Spleen (tissue), 11 donors: ENCODE results near the gene LMF1. TPM values are rescaled to one million over a fixed set of nuclear protein-coding genes. Genes with fewer than 3 reads are reported as not detected.

ENCODE experiments used
- DNase-seq: peaks from one replicate; pipeline ENCODE4 v3.0.0-alpha.2; 2020
- H3K27ac ChIP-seq, 8 donors: fragments of 200-600 bp; sonication (generic) in 7 of 8; 1 replicate in 4 of 8; 2 replicates in 4 of 8; pipeline versions ENCODE4 v1.5.0 to v1.8.0; 2016 to 2021; ENCODE audit warnings: inconsistent platforms in 4 of 8, mild to moderate bottlenecking in 4 of 8, moderate library complexity in 1 of 8
- H3K27me3 ChIP-seq, 7 donors: fragments of 200-600 bp; sonication (generic) in 6 of 7; replicated peaks in 1 of 7; 1 replicate in 4 of 7; 2 replicates in 3 of 7; pipeline versions ENCODE4 v1.5.0 to v1.8.0; 2016 to 2021; ENCODE audit warnings: inconsistent platforms in 3 of 7, mild to moderate bottlenecking in 1 of 7
- H3K36me3 ChIP-seq, 6 donors: fragments of 200-600 bp; sonication (generic) in 5 of 6; 1 replicate in 4 of 6; 2 replicates in 2 of 6; pipeline versions ENCODE4 v1.5.0 to v1.8.0; 2016 to 2021; ENCODE audit warnings: inconsistent platforms in 2 of 6
- H3K4me1 ChIP-seq, 6 donors: fragments of 200-600 bp; sonication (generic) in 5 of 6; 1 replicate in 3 of 6; 2 replicates in 3 of 6; pipeline versions ENCODE4 v1.5.0 to v1.8.0; 2016 to 2021; ENCODE audit warnings: inconsistent platforms in 3 of 6
- H3K4me3 ChIP-seq, 8 donors: fragments of 200-600 bp; sonication (generic) in 7 of 8; 1 replicate in 4 of 8; 2 replicates in 4 of 8; pipeline versions ENCODE4 v1.5.0 to v1.8.0; 2016 to 2021; ENCODE audit warnings: inconsistent platforms in 4 of 8, mild to moderate bottlenecking in 4 of 8, moderate library complexity in 2 of 8
- H3K9me3 ChIP-seq, 8 donors: fragments of 200-600 bp; sonication (generic) in 7 of 8; 1 replicate in 4 of 8; 2 replicates in 4 of 8; pipeline versions ENCODE4 v1.5.0 to v1.8.0; 2016 to 2021; ENCODE audit warnings: inconsistent platforms in 4 of 8
- CTCF ChIP-seq, 11 experiments: fragments of 200-600 bp in 7 of 11; fragments of 450-650 bp in 4 of 11; sonication (generic) in 4 of 11; IDR thresholded peaks in 8 of 11; conservative IDR thresholded peaks in 3 of 11; 1 replicate in 7 of 11; 2 replicates in 4 of 11; pipeline versions ENCODE4 v1.4.0 to v1.8.0; 2016 to 2021; ENCODE audit warnings: antibody characterized with exemption in 11 of 11, inconsistent platforms in 4 of 11, mild to moderate bottlenecking in 1 of 11
- POLR2A ChIP-seq, 3 donors: fragments of 450-650 bp; IDR thresholded peaks; one replicate each; pipeline ENCODE4 v1.5.1; 2017; ENCODE audit warnings: antibody characterized with exemption in 3 of 3, mild to moderate bottlenecking in 1 of 3
- POLR2AphosphoS5 ChIP-seq, 3 donors: sonication (generic); formaldehyde crosslinking; IDR thresholded peaks; one replicate each; pipeline ENCODE4 v1.5.1; 2017; ENCODE audit warnings: antibody characterized with exemption in 3 of 3
- WGBS, 5 donors: extraction: QIAGEN DNeasy Blood & Tissue Kit in 3 of 5; methylation state at CpG; one replicate each; pipeline versions ENCODE4 v1.1.5 to v1.1.7; 2013 to 2018; 5-methylcytosine and 5-hydroxymethylcytosine counted together
- intact Hi-C: fragments of 100-400 bp; cut with DNase I; formaldehyde crosslinking; loops from one replicate; pipeline ENCODE4 v1.15.0; 2023; ENCODE audit warnings: low total_unique reads
- polyA plus RNA-seq, 3 donors: library from polyadenylated mRNA; stranded (reverse); fragments of 200-250 nt; gene quantifications; one replicate each; pipeline ENCODE4 v1.2.1, GENCODE V29; 2013
- total RNA-seq, 7 donors: library from RNA; depleted of rRNA in 3 of 7; stranded (reverse); fragments of >200 nt in 3 of 7; fragmentation: NEBNext Ultra II Directional in 4 of 7; extraction: Animal tissue kit (Norgen Biotek cat#: 25700) in 4 of 7; gene quantifications; one replicate each; pipeline versions ENCODE4 v1.1.0 to v1.2.1, GENCODE V29; 2016 to 2021
- donor health status: healthy with polysubstance abuse.
- donor health status: DM: no; HTN: no; CAD: no; lungs with moderate emphysema.
- donor health status: DM: no; HTN: no; CAD: no.
- donor health status: Bipolar disorder and iron deficiency.
- donor health status: healthy.
- donor health status: DM: no; HTN: no; CAD: no.
- donor health status: DM: yes; HTN: yes; CAD: no.

Gene LMF1
- total and polyA plus RNA-seq, 10 donors = 10.4 to 57.6 (median 32.5) TPM

DNA sequence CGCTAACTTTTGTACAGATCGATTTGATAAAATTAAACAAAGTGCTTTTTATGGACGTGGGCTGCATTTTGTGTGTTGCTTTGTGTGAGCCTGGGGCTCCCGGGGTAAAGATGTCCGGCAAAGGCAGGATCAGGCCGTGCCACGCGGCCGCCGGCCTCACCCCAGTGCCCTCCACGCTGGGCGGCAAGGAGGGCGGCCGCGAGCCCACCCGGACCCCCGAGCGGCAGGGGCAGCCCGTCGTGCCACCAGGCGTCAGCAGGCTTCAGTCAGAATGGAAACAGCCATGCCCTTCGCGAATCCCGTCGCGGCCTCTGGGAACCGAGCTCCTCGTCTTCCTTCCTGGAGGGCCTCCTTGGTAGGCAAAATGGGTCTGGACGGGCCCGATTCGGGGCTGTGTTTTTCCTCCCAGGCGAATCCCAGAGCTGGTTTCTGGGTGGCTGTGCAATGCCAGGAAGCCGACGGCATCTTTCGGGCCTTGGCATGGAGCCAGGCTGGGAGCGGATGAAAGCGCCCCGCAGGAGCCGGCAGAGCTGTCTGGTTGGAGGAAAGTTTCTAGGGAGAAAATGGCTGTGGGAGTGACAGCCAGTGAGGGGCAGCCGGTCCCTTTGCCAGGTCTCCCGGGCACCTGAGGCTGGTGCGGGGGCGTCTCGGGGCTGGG, 16.3 kb upstream of the LMF1 start:
- peaks cover 0 to 70% (median 8%) of the 10 kb centered on the region in 7 donors for H3K27me3 ChIP-seq
- no peak overlapping the region for H3K4me3 ChIP-seq
- no peak for TF ChIP-seq POLR2A (IDR thresholded peaks at IDR 0.05)
- no peak for TF ChIP-seq CTCF (IDR thresholded peaks at IDR 0.05 in 8 of 11, conservative IDR thresholded peaks at IDR 0.05 in 3 of 11)
- no peak for TF ChIP-seq POLR2AphosphoS5 (IDR thresholded peaks at IDR 0.05)
- H3K4me1 ChIP-seq = peaks cover 4 to 13% (median 6%) of the 10 kb centered on the region in 6 donors
- WGBS, 5 donors = 75 to 84% (median 81%) methylated on average over 35 to 44 of the region's 44 CpGs
- DNase-seq = no peak
- H3K9me3 ChIP-seq = no peaks in the 10 kb centered on the region
- no peak overlapping the region for H3K27ac ChIP-seq
- intact Hi-C loops = no loop called here
- no peaks in the 10 kb centered on the region for H3K36me3 ChIP-seq

DNA sequence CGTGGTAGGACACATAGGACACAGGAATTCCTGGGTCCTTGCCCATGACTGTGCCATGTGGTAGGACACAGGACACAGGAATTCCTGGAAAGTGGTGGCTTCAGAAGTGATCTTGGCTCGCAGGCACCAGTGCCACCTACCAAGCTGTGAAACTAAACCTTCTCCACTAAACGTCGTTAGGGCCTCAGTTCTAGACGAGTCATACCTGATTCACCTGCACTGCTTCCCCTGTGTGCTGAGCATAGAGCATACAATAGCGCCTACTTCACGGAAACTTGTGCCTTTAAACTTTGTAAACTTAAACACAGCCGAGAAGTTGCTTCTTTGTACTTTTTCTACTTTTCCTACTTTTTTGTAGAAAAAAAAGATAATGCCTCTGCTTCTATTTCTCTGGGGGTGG, 15.6 kb upstream of the LMF1 start:
- peaks cover 5 to 17% (median 10%) of the 10 kb centered on the region in 6 donors for H3K4me1 ChIP-seq
- H3K36me3 ChIP-seq = no peaks in the 10 kb centered on the region
- no peaks in the 10 kb centered on the region for H3K9me3 ChIP-seq
- H3K27me3 ChIP-seq = peaks cover 0 to 76% (median 12%) of the 10 kb centered on the region in 7 donors
- H3K4me3 ChIP-seq = no peak overlapping the region
- no peak for DNase-seq
- TF ChIP-seq POLR2AphosphoS5 (IDR thresholded peaks at IDR 0.05) (no peak), POLR2A (IDR thresholded peaks at IDR 0.05) (no peak), CTCF (IDR thresholded peaks at IDR 0.05 in 8 of 11, conservative IDR thresholded peaks at IDR 0.05 in 3 of 11) (no peak)
- H3K27ac ChIP-seq = no peak overlapping the region
- intact Hi-C loops = no loop called here
- 70 to 83% (median 81%) methylated on average over 8 of the region's 8 CpGs for WGBS, 5 donors

DNA sequence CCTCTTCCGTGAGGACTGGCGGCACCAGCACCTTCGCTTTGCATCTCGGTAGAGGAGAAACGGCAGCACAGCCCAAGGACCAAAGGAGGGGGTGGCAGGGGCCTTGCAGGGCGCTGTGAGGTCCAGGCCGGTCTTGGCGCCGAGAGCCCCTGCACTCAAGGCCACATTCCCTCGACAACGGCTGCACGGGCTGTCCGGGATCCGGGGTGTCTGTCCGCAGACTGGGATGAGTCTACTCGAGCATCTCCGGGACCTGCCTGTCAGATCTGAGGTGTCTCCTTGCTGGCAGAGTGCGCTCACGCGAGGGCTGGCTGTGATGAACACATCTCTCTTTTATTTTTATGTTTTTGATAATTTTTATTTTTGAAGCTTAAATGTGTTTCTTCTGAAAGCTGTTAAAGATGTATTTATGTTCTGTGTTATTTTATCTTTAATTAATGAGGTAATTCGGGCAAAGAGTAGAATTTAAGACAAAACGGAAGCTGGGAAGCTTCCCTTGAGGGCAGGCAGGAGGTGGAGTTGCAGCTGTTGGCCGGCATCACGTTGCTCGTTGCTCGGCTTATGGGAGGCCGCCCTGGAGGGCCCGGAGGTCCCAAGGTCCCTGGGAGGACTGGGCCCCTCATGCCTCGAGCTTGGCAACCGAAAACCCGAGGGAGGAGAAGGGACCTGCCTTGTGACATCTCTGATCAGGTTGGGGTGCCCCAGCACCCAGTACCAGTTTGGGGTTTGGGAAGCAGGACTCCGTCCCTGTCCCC, 15.0 kb upstream of the LMF1 start:
- no peak overlapping the region for H3K4me3 ChIP-seq
- intact Hi-C loops = no loop called here
- DNase-seq = no peak
- TF ChIP-seq POLR2AphosphoS5 (IDR thresholded peaks at IDR 0.05) (no peak), POLR2A (IDR thresholded peaks at IDR 0.05) (no peak), CTCF (IDR thresholded peaks at IDR 0.05 in 8 of 11, conservative IDR thresholded peaks at IDR 0.05 in 3 of 11) (no peak)
- no peaks in the 10 kb centered on the region for H3K36me3 ChIP-seq
- peaks cover 0 to 76% (median 14%) of the 10 kb centered on the region in 7 donors for H3K27me3 ChIP-seq
- WGBS, 5 donors = 90 to 92% (median 91%) methylated on average over 29 to 32 of the region's 32 CpGs
- H3K27ac ChIP-seq = no peak overlapping the region
- peaks cover 5 to 20% (median 13%) of the 10 kb centered on the region in 6 donors for H3K4me1 ChIP-seq
- no peaks in the 10 kb centered on the region for H3K9me3 ChIP-seq
